MCF 10A (cell line): ENCODE measurements around the gene TOGARAM2. TPM values are rescaled to one million over a fixed set of nuclear protein-coding genes. Genes with fewer than 3 reads are reported as not detected.

Experiments
- Bru-seq: library from RNA; stranded (reverse); fragments of 400-500 nt; gene quantifications from one replicate; lab custom pipeline; 2021; lab: Mats Ljungman, UMichigan
- BruChase-seq, 2 experiments: library from RNA; stranded (reverse); fragments of 400-500 nt; gene quantifications; one replicate each; lab custom pipeline; 2021; lab: Mats Ljungman, UMichigan
- BruUV-seq: library from RNA; stranded (reverse); fragments of 400-500 nt; replicated peaks from 2 replicates; lab custom pipeline; 2021; lab: Mats Ljungman, UMichigan
- CTCF ChIA-PET: fragments of 300-600 bp; sonication (Branson Sonifier 250); formaldehyde crosslinking; extraction: SDS; loops from one replicate; lab custom pipeline; 2021; ENCODE audit warnings: antibody characterized with exemption, inconsistent platforms; lab: Yijun Ruan, JAX
- POLR2A ChIA-PET: fragments of 300-600, 350-650 bp; sonication (Branson Sonifier 250); formaldehyde crosslinking; extraction: SDS; loops from one replicate; lab custom pipeline; 2020; ENCODE audit warnings: antibody characterized with exemption, inconsistent platforms; lab: Yijun Ruan, JAX
- DNase-seq: peaks from one replicate; pipeline ENCODE4 v3.0.0-alpha.2; 2018; ENCODE audit not compliant: unreplicated experiment
- H3K27ac Mint-ChIP-seq: one replicate; pipeline ENCODE4 v1.8.0; 2022; ENCODE audit warnings: mild to moderate bottlenecking, low read depth, mixed read lengths; ENCODE audit not compliant: unreplicated experiment
- H3K27me3 Mint-ChIP-seq: one replicate; pipeline ENCODE4 v1.8.0; 2022; ENCODE audit warnings: mixed read lengths; ENCODE audit not compliant: insufficient read depth, unreplicated experiment
- H3K36me3 Mint-ChIP-seq: one replicate; pipeline ENCODE4 v1.8.0; 2022; ENCODE audit warnings: mild to moderate bottlenecking, moderate library complexity, mixed read lengths; ENCODE audit not compliant: insufficient read depth, unreplicated experiment
- H3K4me1 Mint-ChIP-seq: one replicate; pipeline ENCODE4 v1.8.0; 2022; ENCODE audit warnings: mixed read lengths; ENCODE audit not compliant: insufficient read depth, unreplicated experiment
- H3K4me3 Mint-ChIP-seq: one replicate; pipeline ENCODE4 v1.8.0; 2022; ENCODE audit warnings: mild to moderate bottlenecking, moderate library complexity, mixed read lengths; ENCODE audit not compliant: unreplicated experiment
- H3K9me3 Mint-ChIP-seq: one replicate; pipeline ENCODE4 v1.8.0; 2022; ENCODE audit warnings: mixed read lengths; ENCODE audit not compliant: unreplicated experiment
- CTCF ChIP-seq: fragments of 200-600 bp; IDR thresholded peaks from one replicate; pipeline ENCODE4 v1.8.0; 2022; ENCODE audit warnings: antibody characterized with exemption, mild to moderate bottlenecking; ENCODE audit not compliant: unreplicated experiment
- intact Hi-C: fragments of 100-400 bp; cut with micrococcal nuclease; formaldehyde crosslinking; loops from 2 replicates; pipeline ENCODE4 v1.14.1; 2022
- long read RNA-seq: library from polyadenylated mRNA; stranded (forward); transcript quantifications from one replicate; pipeline ENCODE4 v2.0.0, GENCODE V29; 2022
- total RNA-seq: library from RNA; stranded (reverse); gene quantifications from 2 replicates; pipeline ENCODE4 v1.2.3, GENCODE V29; 2022

The TOGARAM2 gene
- total RNA-seq (0.16 TPM in 1 of 2 replicates, not detected in the other), Bru-seq, nascent RNA (percentile 9 among the genes with signal in this experiment), BruChase-seq, experiment 1, labeled RNA remaining after a 6-hour chase (percentile 17 among the genes with signal in this experiment), BruChase-seq, experiment 2, labeled RNA remaining after a 2-hour chase (percentile 12 among the genes with signal in this experiment)
- long read RNA-seq, result 0 reads

GRCh38 chr2:28981016-28981441 is at the start of gene TOGARAM2:
Gene TOGARAM2 (plus strand): TSS chr2:28981298. CDS start chr2:28994835, 13,537 bp downstream.
- Mint-ChIP-seq H3K27me3 (no peaks in the 10 kb centered on the region), H3K4me1 (peaks cover 7% of the 10 kb centered on the region), H3K27ac (no peak within 1 kb of the TSS), H3K4me3 (no peak within 1 kb of the TSS), H3K36me3 (peaks cover 6% of the 10 kb centered on the region), H3K9me3 (no peaks in the 10 kb centered on the region)
- TF ChIP-seq CTCF, result no peak
- ChIA-PET POLR2A (no interaction called here), CTCF (no interaction called here)
- no TSS peak for BruUV-seq
- no peak for DNase-seq
- intact Hi-C loops, result no loop called here

GRCh38 chr2:28934769-28935168 is 46.3 kb upstream of the TOGARAM2 start:
- no peak for DNase-seq
- no peaks in the 10 kb centered on the region for H3K27me3 Mint-ChIP-seq
- no peak overlapping the region for H3K4me3 Mint-ChIP-seq
- ChIA-PET POLR2A (interaction anchor here (1.0 kb wide), 1 partner anchor 10 kb away, joined by 3 read pairs; no protein-coding TSS in a partner anchor), CTCF (no interaction called here)
- intact Hi-C loops, result no loop called here
- H3K27ac Mint-ChIP-seq, result no peak overlapping the region
- BruUV-seq, result no TSS peak
- H3K9me3 Mint-ChIP-seq, result no peaks in the 10 kb centered on the region
- peaks cover 93% of the 10 kb centered on the region for H3K36me3 Mint-ChIP-seq
- no peaks in the 10 kb centered on the region for H3K4me1 Mint-ChIP-seq
- no peak for TF ChIP-seq CTCF

GRCh38 chr2:28941008-28941407 is 40.1 kb upstream of the TOGARAM2 start:
- no TSS peak for BruUV-seq
- no peaks in the 10 kb centered on the region for H3K9me3 Mint-ChIP-seq
- H3K4me3 Mint-ChIP-seq, result no peak overlapping the region
- H3K4me1 Mint-ChIP-seq, result no peaks in the 10 kb centered on the region
- ChIA-PET CTCF (interaction anchor here (0.6 to 1.2 kb wide), 2 partner anchors 12 to 15 kb away, joined by 4 read pairs; no protein-coding TSS in a partner anchor), POLR2A (no interaction called here)
- no peaks in the 10 kb centered on the region for H3K27me3 Mint-ChIP-seq
- intact Hi-C loops, result no loop called here
- H3K36me3 Mint-ChIP-seq, result peaks cover 99% of the 10 kb centered on the region
- TF ChIP-seq CTCF, result no peak
- DNase-seq, result no peak
- no peak overlapping the region for H3K27ac Mint-ChIP-seq

- Mint-ChIP-seq H3K27ac (no peak overlapping the region), H3K4me3 (no peak overlapping the region), H3K4me1 (peaks cover 12% of the 10 kb centered on the region), H3K27me3 (no peaks in the 10 kb centered on the region), H3K36me3 (peaks cover 98% of the 10 kb centered on the region), H3K9me3 (peaks cover 9% of the 10 kb centered on the region)
- BruUV-seq, result no TSS peak
- intact Hi-C loops, result no loop called here
- no peak for DNase-seq
- no peak for TF ChIP-seq CTCF
- ChIA-PET POLR2A (interaction anchor here (1.1 to 1.2 kb wide), 2 partner anchors 12 to 169 kb away, joined by 3 to 4 read pairs; no protein-coding TSS in a partner anchor), CTCF (no interaction called here)
These were observed 36.4 kb upstream of the TOGARAM2 start for GRCh38 chr2:28944535-28945248.
